Measurements from ENCODE around the gene CD96.
"Not testable (repeated sequence)": the region's sequence is repeated elsewhere in the genome, so short reads cannot be mapped to it uniquely, and the experiment has no call there.

CD96 gene

DNA sequence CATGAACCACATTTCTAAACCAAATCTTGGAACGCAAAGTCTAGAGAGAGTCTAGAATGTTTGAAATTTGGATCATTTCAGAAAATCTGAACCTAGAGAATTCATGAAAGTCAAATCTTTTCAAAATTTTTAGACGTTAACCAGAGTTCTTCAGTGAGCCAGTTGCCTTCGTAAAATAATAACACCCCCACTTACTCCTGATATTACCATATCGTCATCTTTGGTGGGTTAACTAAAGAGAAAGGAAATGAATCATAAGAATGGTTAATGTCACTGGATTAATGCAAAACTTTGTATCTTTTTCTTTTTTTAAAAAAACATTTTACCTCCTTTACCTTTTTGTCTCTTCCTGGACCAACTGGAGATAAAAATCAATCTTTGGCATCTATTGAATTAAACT, 54.3 kb downstream of the CD96 start:
- no peak for DNase-seq

DNA sequence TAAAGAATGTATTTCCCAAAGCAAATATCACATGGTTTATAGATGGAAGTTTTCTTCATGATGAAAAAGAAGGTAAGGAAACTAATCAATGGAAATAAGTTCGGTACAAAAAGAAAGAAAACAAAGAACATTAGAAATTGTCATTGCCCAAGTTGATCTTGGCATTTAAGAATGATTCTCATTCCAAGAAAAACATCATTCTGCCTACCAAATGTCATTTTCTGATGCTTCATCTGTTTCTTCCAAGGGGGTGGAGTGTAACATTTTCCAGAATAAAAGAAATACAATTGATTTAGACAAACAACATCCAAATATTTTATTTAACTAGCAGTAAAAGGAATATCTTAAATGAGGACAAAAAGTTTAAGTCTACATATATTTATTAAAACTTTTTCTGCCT, 56.1 kb downstream of the CD96 start:
- DNase-seq, result no peak

DNA sequence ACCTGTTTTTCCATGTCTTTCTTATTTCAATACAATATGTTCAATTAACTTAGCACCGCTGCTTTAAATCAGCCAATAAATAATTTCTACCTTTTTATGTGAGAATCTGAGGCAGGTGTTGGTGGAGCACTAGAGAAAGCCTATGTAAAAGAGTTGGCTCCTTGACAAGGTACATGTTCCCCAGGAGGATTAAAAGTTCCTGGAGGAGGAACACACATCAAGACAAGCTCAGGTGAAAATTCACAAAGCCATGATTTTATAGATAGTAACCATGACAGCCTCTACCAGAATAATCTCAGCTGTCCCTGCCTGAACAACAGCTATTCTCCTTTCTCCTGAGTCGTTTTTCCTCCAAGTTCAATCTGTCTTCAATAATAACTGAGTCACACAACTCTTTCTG, 56.6 kb downstream of the CD96 start:
- DNase-seq, result no peak

DNA sequence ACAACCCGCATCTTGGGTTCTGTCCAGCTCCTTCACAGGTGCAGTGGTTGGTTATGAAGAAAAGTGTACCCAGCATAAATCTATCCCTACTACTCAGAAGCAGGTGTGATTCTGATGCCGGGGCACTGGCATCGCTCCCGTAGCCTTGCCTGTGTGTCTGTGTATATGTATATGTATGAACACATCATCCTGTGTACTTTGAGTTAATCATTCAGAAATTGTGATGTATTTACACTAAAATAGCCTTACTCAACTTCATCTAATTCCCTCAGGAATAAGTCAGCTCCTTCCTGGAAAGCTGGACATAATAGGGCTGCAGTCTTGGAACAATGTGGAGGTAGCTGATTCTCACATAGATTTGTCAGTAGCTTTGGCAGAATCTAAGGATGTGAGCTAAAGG, 59.8 kb downstream of the CD96 start:
- no peak for DNase-seq

DNA sequence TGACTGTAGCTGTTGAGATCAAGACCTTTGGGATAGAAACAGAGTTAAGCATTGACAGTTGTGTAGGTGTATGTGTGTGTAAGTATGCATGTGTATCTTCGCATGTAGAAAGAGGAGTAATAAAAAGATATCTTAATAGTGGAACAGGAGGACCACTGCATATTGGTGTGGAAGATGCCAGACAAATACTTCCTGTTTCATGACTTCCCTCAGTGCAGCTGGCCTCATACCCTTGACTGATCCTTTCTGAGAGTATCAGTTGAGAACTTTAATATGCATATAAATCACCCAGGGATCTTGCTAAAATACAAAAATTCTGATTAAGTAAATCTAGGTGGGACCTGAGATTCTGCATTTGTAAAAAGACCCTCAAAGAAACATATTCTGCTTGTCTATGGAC, 61.7 kb downstream of the CD96 start:
- no peak for DNase-seq

DNA sequence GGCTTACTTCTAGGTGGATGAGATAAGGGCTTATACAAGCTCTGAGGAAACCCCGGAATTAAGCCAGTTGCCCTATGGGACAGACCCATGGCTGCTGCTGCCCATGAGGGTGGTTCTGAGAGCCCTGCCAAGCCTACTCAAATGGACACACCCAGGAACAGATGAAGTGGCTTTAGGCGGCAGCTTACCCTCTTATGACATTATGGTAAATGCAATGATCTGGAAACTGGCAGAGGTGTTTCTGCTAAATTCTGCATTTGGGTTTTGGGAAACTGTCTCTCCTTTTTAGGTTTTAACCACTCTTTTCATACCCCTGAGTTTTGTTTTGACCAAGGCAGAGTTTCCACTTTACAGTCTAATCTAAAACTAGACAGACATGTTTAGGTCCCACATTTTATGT, 62.1 kb downstream of the CD96 start:
- DNase-seq, result no peak

DNA sequence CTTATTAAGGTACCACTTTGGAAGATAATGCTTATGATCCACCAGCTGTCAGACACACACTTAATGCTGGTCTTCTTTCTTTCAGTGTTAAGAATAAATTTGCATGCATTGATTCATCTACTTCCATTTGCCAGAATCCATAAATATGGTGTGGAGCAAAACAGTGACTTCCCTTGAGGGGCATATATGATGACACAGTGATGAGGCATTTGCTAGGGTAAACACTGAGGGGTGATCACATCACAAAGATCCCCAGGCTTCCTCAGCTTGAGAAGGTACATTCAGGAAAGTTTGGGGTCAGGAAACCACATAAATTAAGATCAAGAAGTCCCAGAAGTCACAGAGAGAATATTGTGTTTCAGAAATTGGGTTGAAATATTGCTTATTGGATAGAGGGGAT, 63.0 kb downstream of the CD96 start:
- no peak for DNase-seq

DNA sequence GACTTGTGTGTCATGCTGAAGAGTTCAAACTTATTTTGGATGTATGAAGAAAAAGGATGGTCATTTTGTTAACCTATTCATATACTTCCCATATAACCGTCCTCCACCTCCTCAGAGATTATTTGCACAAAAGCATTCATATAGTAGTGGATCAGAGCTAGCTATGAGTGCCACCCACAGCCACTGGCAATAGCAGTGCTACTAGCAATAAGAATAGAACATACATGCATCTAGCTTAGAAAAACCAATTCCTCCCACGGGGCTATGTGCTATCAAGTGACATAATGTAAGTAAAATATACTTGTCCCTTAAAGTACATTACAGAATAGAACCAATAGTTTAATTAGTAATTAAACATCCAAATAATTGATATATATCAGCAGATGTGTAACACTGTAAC, 63.5 kb downstream of the CD96 start:
- no peak for DNase-seq

DNA sequence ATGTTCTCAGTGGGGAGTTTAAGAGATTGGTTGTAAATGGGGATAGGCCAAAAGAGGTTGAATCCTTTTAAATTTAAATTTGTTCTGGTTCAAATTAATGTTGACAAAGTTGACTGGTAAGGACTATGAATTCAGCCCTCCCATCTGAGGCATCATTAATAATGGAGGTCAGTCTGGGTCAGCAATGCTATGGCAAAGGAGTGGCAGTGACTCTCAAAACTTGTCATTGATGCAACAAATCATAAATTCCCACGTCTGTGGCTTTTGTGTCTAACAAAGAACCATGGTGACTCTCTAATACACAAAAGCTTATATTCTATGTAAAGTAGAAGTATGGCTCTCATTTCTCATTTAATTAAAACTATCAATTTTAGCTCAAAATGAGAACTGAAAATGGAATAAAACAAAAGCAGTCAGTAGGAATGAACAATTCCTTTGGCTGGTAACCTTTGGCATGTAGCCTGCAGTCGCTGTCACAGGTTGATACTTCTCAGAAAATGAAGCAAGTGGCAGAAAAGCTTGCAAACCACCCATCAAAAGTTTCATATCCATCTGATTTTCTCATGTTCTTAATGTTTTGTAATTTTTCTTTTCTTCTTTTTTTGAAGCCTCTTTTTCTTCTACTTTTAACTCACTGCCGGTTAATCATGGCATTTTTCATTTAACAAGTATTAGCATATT, 65.4 kb downstream of the CD96 start:
- DNase-seq, result no peak

DNA sequence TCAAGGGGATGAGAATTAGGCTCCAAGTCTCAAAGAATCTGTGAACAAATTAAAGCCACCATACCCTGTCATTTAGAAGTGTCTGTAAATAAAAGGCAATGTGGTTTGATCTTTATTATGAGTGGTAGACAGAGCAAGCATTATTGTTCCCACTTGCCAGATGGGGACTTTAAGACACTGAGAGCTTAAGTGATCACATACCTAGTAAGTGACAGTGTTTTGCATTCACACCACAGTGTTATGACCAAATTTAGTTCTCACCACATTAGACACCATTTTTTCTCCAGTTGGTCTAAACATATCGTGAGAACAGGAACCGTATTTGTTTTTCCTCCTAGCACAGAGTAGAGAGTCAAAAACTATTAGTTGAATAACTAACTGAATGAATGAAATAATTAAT, 66.4 kb downstream of the CD96 start:
- DNase-seq, result no peak

DNA sequence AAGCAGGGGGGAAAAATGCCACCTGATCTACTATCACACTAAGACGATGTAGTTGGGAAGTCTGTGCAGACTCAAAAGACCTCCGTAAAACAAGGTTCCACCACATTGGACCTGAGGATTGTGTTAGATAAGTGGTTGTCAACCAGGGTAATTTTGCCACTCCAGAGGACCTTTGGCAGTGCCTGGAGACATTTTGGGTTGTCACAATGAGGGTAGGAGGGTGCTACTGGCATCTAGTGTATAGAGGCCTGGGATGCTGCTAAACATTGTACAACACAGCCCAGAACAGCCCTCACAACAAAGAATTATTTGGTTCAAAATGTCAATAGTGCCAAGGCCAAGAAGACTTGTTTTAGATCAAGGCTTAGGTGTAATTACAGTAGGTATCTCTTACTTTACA, 67.7 kb downstream of the CD96 start:
- DNase-seq, result no peak

DNA sequence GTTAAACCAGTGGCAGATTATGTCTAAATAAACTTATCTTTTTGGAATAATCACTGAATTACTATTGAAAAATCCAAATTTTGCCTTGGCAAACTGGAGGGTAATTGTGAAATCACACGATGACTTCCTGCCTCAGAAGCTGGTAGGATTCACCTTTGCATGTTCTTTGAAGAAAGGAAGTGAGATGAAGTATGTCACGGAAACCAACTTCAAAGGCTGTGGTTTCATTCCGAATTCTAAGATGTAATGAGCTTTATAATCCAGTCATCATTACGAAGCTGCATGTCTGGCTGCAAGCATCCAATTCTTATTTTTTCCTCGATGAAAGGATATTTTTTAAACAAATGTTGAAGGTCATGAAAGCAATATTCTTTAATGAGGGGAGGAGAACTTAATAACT, 68.2 kb downstream of the CD96 start:
- DNase-seq, result no peak

DNA sequence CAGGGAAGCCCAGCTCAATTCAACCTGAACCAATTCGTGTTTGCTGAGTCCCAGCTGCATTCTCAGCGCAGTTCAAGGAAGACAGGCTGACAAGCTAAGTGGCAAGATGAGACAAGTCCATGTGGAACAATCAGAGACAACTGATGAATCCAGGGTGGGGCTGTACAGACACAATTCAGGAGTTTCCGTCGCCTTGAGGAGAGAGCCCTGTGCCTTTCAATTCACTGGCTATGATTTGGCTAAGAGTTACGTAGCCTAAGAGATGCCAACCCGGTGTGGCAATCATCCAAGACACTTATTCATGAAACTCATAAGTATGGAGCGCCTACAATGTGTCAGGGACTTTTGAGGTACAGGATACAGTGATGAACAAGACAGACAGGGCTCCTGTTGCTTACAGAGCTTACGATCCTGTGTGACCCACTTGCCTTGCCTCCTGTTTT, 68.6 kb downstream of the CD96 start:
- DNase-seq, result no peak

DNA sequence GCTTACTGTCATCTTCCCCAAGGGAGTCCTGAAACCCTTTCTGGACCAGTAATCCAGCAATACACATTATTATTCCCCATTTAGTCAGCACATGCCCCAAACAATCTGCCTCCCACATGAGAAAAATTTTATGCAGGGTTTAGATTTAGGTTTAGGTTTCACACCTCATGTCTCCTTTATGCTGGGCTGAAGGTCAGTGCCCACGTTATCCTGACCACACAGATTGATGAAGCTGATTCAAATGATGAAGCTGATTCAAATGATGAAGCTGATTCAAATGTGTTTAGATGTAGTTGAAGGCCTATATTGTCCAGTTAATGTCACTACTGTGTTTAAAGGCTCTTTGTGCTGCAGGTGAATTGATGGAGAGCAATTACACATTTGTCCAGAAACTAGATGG, 71.3 kb downstream of the CD96 start:
- no peak for DNase-seq

DNA sequence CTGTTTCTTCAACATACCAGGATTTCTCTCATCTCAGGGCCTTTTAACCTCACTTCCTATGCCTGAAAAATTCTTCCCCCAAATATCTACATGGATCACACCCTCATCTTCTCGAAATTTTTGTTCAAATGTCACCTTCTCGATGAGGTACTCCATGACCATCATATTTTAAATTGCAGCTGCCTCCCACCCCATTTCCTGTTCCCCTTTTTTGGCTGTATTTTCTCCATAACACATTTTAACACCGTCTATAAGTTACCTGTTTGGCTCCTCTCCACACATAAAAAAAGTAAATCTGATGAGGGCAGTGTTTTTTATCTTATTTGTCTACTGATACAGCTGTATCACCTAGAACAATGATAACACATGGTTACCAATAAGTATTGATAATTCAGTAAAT, 73.9 kb downstream of the CD96 start:
- no peak for DNase-seq

DNA sequence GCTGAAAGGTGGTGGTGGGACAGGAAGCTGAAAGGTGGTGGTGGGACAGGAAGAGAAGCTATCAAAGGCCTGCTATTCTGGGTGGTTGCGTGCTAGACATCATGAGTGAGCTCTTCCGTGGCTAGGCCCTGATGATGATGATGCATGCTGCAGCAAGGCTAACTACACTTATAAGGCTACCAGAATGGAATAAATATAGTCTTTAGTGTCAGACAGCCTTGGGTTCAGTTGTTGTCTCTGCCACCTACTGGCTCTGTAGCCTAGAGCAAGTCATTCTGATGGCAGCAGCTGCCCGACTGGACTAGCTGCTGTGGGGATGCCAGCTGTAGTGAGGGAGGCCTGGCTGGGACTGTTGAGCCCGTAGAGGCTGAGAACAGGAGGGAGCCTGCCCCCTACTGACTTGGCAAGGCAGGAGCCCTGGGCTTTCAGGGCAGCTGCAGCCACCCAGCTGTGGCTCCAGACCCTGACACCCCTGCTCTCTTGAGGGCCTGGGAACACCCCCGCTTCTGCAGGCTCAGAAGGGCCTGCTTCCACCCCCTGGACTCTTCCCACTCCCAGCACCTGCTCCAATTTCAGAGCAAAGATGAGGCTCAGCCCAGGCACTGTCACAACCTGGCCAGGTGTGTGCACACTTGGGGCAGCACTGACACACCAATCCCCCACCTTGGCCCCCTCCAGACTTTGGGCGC, 74.6 kb downstream of the CD96 start:
- no peak for DNase-seq

DNA sequence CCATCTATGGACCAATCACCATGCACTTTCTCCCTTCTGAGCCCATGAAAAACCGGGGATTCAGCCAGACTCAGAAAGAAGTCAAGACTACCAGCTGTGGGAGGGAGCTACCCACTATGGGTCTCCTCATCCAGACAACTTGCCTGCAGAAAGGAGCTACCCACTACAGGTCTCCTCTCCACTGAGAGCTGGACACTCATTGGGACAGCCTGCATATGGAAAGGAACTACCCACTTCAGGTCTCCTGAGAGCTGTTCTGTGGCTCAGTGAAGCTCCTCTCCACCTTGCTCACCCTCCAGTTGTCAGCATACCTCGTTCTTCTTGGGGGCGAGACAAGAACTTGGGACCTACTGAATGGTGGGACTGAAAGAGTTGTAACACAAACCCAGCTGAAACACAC, 75.4 kb downstream of the CD96 start:
- no peak for DNase-seq

DNA sequence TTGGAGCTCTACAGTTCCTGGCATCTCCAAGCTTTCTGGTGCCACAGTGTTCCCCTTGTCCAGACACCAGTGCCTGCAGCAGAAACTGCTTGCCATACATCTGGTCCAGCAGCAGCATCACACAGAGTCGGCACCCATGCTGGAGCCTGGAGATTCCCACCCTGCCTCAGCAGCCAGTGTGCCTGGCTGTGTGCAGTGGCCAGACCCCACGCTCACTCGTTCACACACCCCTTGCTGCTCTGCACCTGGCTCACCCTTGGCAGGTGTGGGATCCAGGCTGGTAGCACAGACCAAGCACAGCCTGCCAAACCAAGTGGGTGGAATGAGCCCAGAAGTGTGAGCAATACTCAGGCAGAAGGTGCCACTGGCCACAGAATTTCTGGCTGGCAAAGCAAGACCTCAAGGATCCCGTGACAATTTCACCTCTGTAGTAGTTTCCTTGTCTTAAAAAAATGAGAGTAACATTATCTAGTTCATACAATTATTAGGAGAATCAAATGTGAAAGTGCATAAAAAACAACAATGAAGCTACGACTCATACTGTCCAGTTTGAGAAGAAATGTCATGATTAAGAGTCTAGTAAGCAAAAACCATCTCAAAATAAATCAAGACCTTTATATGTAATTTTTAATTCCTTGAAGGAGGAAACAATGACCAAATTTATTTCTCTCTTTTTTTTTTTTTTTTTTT, 76.1 kb downstream of the CD96 start:
- DNase-seq, result no peak

DNA sequence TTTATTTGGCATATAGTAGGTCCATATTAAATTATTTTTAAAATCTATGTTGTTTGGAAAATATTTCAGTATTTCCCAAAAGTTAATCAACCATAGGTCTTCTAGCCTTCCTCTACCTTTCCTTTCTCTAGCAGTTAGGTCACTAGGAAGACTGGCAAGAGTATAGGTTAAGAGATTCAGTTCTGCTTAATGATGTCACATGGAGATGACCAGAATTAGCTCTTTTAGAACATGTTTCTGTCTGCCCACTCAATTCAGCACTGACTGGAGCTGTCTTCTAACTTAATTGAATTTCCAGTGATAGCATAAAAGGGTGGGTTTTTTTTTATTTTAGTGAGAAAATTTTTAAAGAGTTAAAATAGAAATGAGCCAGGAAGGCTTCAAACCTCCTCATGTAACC, 76.9 kb downstream of the CD96 start:
- DNase-seq, result no peak

DNA sequence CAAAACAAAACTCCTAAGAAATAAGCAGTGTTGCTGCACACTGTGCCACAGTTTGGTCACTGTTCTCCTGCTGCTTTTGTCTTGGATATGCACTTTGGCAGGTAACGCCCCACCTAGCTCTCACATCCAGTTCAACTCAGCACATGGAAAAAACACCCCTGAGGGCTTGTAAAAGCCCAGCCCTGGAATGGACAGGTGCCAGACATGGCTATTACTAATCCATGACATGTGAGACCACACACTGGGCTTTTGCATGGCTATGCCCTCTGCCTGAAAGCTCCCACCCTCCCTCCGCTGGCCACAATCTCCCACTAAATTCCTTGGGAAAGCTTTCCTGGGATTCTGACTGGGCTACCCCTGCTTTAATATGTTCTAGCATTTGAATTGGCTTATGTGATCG, 77.8 kb downstream of the CD96 start:
- DNase-seq, result no peak

DNA sequence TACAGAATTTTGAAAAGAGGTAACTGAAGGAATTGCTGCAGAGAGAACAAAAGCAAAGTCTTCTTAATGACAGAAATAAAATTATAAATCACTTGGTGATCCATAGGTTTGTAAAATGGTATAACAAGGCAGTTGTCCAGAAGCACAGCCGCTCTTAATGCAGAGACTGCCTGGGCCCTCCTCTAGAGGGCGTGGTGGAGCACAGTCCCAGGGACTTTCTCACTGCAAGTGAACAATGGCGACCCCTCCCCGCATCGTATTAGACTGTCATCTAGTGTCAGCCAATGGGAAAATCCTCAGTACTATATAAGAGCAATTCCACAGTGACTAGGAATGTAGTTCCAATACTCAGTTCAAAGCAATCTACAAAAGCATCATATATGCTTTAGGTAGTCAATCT, 79.5 kb downstream of the CD96 start:
- no peak for DNase-seq

DNA sequence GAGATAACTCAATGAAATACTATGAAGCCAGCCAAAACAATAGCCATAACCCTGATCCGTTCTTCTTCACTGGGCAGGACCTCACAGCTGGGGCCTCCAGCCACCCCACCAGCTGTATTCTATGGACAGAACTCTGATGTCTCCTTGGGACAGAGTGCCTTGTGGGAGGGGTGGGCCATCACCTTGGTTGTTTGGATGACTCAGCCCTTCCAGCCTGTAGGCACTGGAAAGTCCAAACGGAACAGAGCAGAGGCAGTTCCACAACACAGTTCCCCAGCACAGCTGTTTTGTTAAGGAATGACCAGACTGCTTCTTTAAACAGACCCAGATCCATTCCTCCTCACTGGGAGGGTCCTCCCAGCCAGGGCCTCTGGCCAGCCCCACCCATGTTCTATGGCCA, 85.1 kb downstream of the CD96 start:
- DNase-seq, result no peak

DNA sequence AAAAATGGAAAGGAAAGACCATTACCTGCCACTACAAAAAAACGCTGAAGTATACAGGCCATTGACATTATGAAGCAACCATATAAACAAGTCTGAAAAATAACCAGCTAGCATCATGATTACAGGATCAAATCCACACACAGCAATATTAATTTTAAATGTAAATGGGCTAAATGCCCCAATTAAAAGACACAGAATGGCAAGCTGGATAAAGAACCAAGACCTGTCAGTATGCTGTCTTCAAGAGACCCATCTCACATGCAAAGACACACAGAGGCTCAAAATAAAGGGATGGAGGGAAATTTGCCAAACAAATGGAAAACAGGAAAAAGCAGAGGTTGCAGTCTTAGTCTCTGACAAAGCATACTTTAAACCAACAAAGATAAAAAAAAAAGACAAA, 87.0 kb downstream of the CD96 start:
- DNase-seq, result not testable (repeated sequence)

DNA sequence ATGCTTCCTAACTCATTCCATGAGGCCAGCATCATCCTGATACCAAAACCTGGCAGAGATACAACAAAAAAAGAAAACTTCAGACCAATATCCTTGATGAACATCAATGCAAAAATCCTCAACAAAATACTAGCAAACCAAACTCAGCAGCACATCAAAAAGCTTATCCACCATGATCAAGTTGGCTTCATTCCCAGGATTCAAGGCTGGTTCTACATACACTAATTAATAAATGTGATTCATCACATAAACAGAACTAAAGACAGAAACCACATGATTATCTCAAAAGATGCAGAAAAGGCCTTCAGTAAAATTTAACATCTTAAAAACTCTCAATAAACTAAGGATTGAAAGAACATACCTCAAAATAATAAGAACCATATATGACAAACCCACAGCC, 88.6 kb downstream of the CD96 start:
- not testable (repeated sequence) for DNase-seq

DNA sequence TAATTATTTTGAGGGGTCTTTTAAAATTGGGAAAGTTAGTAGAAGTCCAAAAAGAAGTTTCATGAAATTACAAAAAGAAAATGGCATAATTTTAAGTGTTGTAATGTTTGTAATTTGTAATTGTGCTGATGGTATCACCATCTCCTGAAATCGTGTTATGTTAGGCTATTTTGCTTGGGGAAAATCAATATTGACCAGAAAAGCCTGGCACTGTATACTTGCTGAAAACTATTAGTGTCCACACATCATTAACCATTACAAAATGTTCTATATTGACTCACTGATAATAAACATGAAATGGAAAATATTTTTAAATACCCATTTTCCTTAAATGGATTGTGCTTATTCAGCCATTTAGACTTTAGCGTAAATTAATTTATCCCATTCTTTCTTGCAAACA, 93.4 kb downstream of the CD96 start:
- DNase-seq, result no peak

Data from NCI-H1694 (cell line).